Gastroesophageal sphincter (tissue), 3 donors: ENCODE results near the gene LRRC41.

Source experiments
- EP300 ChIP-seq: sonication (generic); formaldehyde crosslinking; IDR thresholded peaks from one replicate; pipeline ENCODE4 v1.6.1; 2017; ENCODE audit warnings: antibody characterized with exemption, mild to moderate bottlenecking
- POLR2A ChIP-seq, 2 donors: fragments of 450-650 bp; IDR thresholded peaks; one replicate each; pipeline ENCODE4 v1.6.1; 2017; ENCODE audit warnings: antibody characterized with exemption in 2 of 2, mild to moderate bottlenecking in 2 of 2, moderate library complexity in 1 of 2
- POLR2AphosphoS5 ChIP-seq: sonication (generic); formaldehyde crosslinking; IDR thresholded peaks from one replicate; pipeline ENCODE4 v1.6.1; 2017; ENCODE audit warnings: antibody characterized with exemption
- TF ChIP-seq, protein P1 (sequence below), 4 experiments: fragments of 200-600 bp in 2 of 4; fragments of 450-650 bp in 2 of 4; sonication (generic) in 1 of 4; IDR thresholded peaks; one replicate each; pipeline ENCODE4 v1.5.1; 2017 to 2019; ENCODE audit warnings: antibody characterized with exemption in 4 of 4, mild to moderate bottlenecking in 2 of 4, moderate library complexity in 2 of 4

DNA sequence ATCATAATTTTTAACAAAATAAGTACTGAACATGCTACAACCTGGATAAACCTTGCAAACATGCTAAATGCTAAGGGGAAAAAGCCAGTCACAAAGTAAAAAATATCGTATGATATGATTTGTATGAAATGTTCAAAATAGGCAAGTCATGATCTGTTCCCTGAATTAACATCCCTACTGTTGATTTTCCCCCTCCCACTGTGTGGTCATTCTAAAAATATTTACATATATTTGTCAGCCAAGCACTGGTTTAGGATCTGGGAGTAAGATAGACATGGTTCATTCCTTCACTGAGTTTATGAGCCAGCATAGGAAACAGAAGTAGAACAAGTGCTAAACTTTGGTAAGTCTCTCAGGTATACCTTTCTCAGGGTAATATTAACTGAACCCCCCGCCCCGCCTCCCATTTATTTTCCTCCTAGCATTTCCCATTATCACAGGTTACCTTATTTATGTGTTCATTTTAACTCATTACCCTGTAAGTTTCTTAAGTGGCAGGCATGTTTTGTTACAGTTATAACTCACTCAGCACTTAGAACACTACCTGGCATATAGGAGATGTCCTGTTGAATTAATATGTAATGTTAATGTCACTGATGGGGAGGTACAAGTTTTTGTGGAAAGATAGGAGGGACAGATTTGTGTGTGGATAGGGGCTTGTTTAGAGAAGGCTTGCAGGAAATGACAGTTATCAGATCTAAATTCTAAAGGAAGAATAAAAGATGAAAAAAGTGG, 12.4 kb upstream of the LRRC41 start:
- TF ChIP-seq, protein P1, sequence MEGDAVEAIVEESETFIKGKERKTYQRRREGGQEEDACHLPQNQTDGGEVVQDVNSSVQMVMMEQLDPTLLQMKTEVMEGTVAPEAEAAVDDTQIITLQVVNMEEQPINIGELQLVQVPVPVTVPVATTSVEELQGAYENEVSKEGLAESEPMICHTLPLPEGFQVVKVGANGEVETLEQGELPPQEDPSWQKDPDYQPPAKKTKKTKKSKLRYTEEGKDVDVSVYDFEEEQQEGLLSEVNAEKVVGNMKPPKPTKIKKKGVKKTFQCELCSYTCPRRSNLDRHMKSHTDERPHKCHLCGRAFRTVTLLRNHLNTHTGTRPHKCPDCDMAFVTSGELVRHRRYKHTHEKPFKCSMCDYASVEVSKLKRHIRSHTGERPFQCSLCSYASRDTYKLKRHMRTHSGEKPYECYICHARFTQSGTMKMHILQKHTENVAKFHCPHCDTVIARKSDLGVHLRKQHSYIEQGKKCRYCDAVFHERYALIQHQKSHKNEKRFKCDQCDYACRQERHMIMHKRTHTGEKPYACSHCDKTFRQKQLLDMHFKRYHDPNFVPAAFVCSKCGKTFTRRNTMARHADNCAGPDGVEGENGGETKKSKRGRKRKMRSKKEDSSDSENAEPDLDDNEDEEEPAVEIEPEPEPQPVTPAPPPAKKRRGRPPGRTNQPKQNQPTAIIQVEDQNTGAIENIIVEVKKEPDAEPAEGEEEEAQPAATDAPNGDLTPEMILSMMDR (IDR thresholded peaks at IDR 0.05) = no peak
- TF ChIP-seq POLR2A (IDR thresholded peaks at IDR 0.05) (no peak), POLR2AphosphoS5 (no peak), EP300 (no peak)
